ENCODE results near the gene GTPBP8. TPM values are rescaled to one million over a fixed set of nuclear protein-coding genes. Genes with fewer than 3 reads are reported as not detected.

Gene GTPBP8
- total and polyA plus RNA-seq, 2 experiments from 2014 or later: 20.3 to 34.3 TPM

DNA sequence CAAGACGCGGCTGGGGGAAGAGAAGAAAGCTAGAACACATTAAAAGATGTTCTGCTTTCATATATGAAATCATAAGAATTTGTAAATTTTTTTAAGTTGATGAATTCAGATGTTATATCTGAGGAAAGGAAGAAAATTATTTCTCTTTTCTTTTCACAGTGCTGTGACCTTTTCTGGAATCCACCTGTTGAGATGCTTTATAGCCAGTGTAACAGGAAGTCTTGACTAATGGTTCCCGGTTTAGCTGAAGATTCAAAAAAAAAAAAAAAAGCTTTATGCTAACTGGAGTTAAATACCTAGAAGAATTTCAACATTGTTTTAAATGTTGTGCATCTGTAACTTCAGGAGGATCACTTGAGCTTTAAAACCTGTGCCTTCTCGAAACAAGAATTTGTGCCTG lies 9.9 kb downstream of the GTPBP8 start:
- H3K27me3 ChIP-seq (replicated peaks; ENCODE audit: insufficient read depth): no peaks in the 10 kb centered on the region
- H2AFZ ChIP-seq: no peak overlapping the region
- H3K9ac ChIP-seq: no peak overlapping the region
- 75 to 77% methylated on average over 4 of the region's 4 CpGs for WGBS, 2 experiments (ENCODE audit: low coverage in 1 of 2, low lambda C conversion rate in 2 of 2, missing lambda C conversion rate in 2 of 2)
- H3K9me2 ChIP-seq (ENCODE audit: insufficient read depth): no peaks in the 10 kb centered on the region
- no peaks in the 10 kb centered on the region for H4K20me1 ChIP-seq (ENCODE audit: insufficient read depth)
- peaks cover 57% of the 10 kb centered on the region for H3K36me3 ChIP-seq (ENCODE audit: low read depth)
- H3F3A ChIP-seq (ENCODE audit: insufficient read depth): peaks cover 6% of the 10 kb centered on the region; the same call in 1 of the 2 replicates
- H3K27ac ChIP-seq: no peak overlapping the region
- DNase-seq: peak; percentile 26
- TF ChIP-seq EZH2 (IDR thresholded peaks at IDR 0.05; ENCODE audit: insufficient read depth, poor library complexity, severe bottlenecking) (no peak), EZH2phosphoT487 (IDR thresholded peaks at IDR 0.05; ENCODE audit: insufficient read depth, low read depth) (no peak)
- in situ Hi-C loops (cut with MboI): no loop called here
- no peak overlapping the region for H3K4me2 ChIP-seq (ENCODE audit: unreplicated experiment)
- H3K4me3 ChIP-seq: no peak overlapping the region
- no peaks in the 10 kb centered on the region for H3K4me1 ChIP-seq (ENCODE audit: insufficient read depth)
- H3K9me3 ChIP-seq (ENCODE audit: low read depth): no peaks in the 10 kb centered on the region
- H3K79me2 ChIP-seq (ENCODE audit: insufficient read depth): peaks cover 45% of the 10 kb centered on the region

DNA sequence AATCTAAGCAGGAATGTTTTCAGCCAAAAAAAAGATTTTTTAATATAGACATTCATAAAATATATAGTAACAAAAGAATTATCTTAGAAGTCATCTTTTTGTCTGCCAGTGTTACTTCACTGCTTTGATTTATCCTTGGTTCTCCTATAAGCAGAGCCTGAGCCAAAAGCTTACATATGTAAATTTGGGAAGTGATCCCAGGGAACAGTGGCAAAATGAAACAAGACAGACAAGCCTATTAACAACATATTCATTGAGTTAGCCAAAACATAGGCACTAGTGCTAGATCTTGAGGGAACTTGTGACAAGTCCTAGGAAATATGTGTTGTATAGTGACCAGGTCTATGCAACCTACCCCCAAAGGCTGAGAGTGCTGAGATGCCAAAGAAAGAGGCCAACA lies 11.3 kb downstream of the GTPBP8 start:
- H3K79me2 ChIP-seq (ENCODE audit: insufficient read depth): peaks cover 52% of the 10 kb centered on the region
- peaks cover 66% of the 10 kb centered on the region for H3K36me3 ChIP-seq (ENCODE audit: low read depth)
- H4K20me1 ChIP-seq (ENCODE audit: insufficient read depth): no peaks in the 10 kb centered on the region
- no peaks in the 10 kb centered on the region for H3K9me2 ChIP-seq (ENCODE audit: insufficient read depth)
- H3K9me3 ChIP-seq (ENCODE audit: low read depth): no peaks in the 10 kb centered on the region
- H3K4me2 ChIP-seq (ENCODE audit: unreplicated experiment): no peak overlapping the region
- TF ChIP-seq EZH2 (IDR thresholded peaks at IDR 0.05; ENCODE audit: insufficient read depth, poor library complexity, severe bottlenecking) (no peak), EZH2phosphoT487 (IDR thresholded peaks at IDR 0.05; ENCODE audit: insufficient read depth, low read depth) (no peak)
- H3K4me1 ChIP-seq (ENCODE audit: insufficient read depth): no peaks in the 10 kb centered on the region
- H3K4me3 ChIP-seq: no peak overlapping the region
- no peak overlapping the region for H3K27ac ChIP-seq
- H2AFZ ChIP-seq: no peak overlapping the region
- in situ Hi-C loops (cut with MboI): no loop called here
- H3K9ac ChIP-seq: no peak overlapping the region
- peaks cover 6% of the 10 kb centered on the region; the same call in 1 of the 2 replicates for H3F3A ChIP-seq (ENCODE audit: insufficient read depth)
- no peaks in the 10 kb centered on the region for H3K27me3 ChIP-seq (replicated peaks; ENCODE audit: insufficient read depth)
- DNase-seq: no peak

- H3K36me3 ChIP-seq (ENCODE audit: low read depth): peaks cover 67% of the 10 kb centered on the region
- peaks cover 6% of the 10 kb centered on the region; the same call in 1 of the 2 replicates for H3F3A ChIP-seq (ENCODE audit: insufficient read depth)
- no peaks in the 10 kb centered on the region for H3K9me3 ChIP-seq (ENCODE audit: low read depth)
- H3K9ac ChIP-seq: no peak overlapping the region
- H4K20me1 ChIP-seq (ENCODE audit: insufficient read depth): no peaks in the 10 kb centered on the region
- H3K9me2 ChIP-seq (ENCODE audit: insufficient read depth): no peaks in the 10 kb centered on the region
- in situ Hi-C loops (cut with MboI): no loop called here
- H3K27ac ChIP-seq: no peak overlapping the region
- peaks cover 55% of the 10 kb centered on the region for H3K79me2 ChIP-seq (ENCODE audit: insufficient read depth)
- no peak overlapping the region for H2AFZ ChIP-seq
- 0 out of 2 replicates have a peak, but pooled peaks cover 1% of the 10 kb centered on the region for H3K4me1 ChIP-seq (ENCODE audit: insufficient read depth)
- no peak overlapping the region for H3K4me2 ChIP-seq (ENCODE audit: unreplicated experiment)
- TF ChIP-seq EZH2 (IDR thresholded peaks at IDR 0.05; ENCODE audit: insufficient read depth, poor library complexity, severe bottlenecking): no peak
- no peak for TF ChIP-seq EZH2phosphoT487 (IDR thresholded peaks at IDR 0.05; ENCODE audit: insufficient read depth, low read depth)
- H3K4me3 ChIP-seq: no peak overlapping the region
- no peaks in the 10 kb centered on the region for H3K27me3 ChIP-seq (replicated peaks; ENCODE audit: insufficient read depth)
- no peak for DNase-seq
These were observed 11.9 kb downstream of the GTPBP8 start for GRCh38 chr3:113002679-113003078.

GRCh38 chr3:113005611-113006010 lies 14.8 kb downstream of the GTPBP8 start:
- Histone ChIP-seq H2AFZ (no peak overlapping the region), H3K36me3 (ENCODE audit: low read depth) (peaks cover 60% of the 10 kb centered on the region)
- in situ Hi-C loops (cut with MboI): no loop called here

More at GRCh38 chr3:113005611-113006010, 14.8 kb downstream of the GTPBP8 start:
- 76 to 77% methylated on average over 7 of the region's 7 CpGs for WGBS, 2 experiments (ENCODE audit: low coverage in 1 of 2, low lambda C conversion rate in 2 of 2, missing lambda C conversion rate in 2 of 2)
- H3K79me2 ChIP-seq (ENCODE audit: insufficient read depth): peaks cover 58% of the 10 kb centered on the region
- peaks cover 16% of the 10 kb centered on the region for H3F3A ChIP-seq (ENCODE audit: insufficient read depth)
- no peak overlapping the region for H3K27ac ChIP-seq
- no peak overlapping the region for H3K9ac ChIP-seq
- no peak overlapping the region for H3K4me2 ChIP-seq (ENCODE audit: unreplicated experiment)
- no peaks in the 10 kb centered on the region for H4K20me1 ChIP-seq (ENCODE audit: insufficient read depth)
- H3K4me1 ChIP-seq (ENCODE audit: insufficient read depth): peaks cover 17% of the 10 kb centered on the region
- H3K27me3 ChIP-seq (replicated peaks; ENCODE audit: insufficient read depth): no peaks in the 10 kb centered on the region
- H3K9me2 ChIP-seq (ENCODE audit: insufficient read depth): no peaks in the 10 kb centered on the region
- H3K4me3 ChIP-seq: no peak overlapping the region
- DNase-seq: no peak
- TF ChIP-seq EZH2phosphoT487 (IDR thresholded peaks at IDR 0.05; ENCODE audit: insufficient read depth, low read depth) (no peak), EZH2 (IDR thresholded peaks at IDR 0.05; ENCODE audit: insufficient read depth, poor library complexity, severe bottlenecking) (no peak)
- H3K9me3 ChIP-seq (ENCODE audit: low read depth): no peaks in the 10 kb centered on the region
